Endothelial cell of umbilical vein (primary cell): ENCODE data around the gene KRT15. TPM values are rescaled to one million over a fixed set of nuclear protein-coding genes. Genes with fewer than 3 reads are reported as not detected.

Experiments used
- BruUV-seq: library from RNA; stranded (reverse); fragments of 400-500 nt; replicated peaks from 2 replicates; lab custom pipeline; 2021; lab: Mats Ljungman, UMichigan
- CTCF ChIA-PET: fragments of 300-600, 350-600 bp; sonication (Branson Sonifier 250); formaldehyde crosslinking; loops from one replicate; lab custom pipeline; 2021; ENCODE audit warnings: antibody characterized with exemption, inconsistent platforms; lab: Charles Lee
- POLR2A ChIA-PET: fragments of 300-600, 350-600 bp; sonication (Branson Sonifier 250); formaldehyde crosslinking; loops from one replicate; lab custom pipeline; 2021; ENCODE audit warnings: antibody characterized with exemption, inconsistent platforms; lab: Charles Lee
- DNase-seq: peaks from one replicate; pipeline ENCODE4 v3.0.0-alpha.2; 2011; ENCODE audit warnings: low read depth, low spot score
- FAIRE-seq: peaks from 2 replicates; lab custom pipeline; 2011; peaks lifted over from hg19 to GRCh38; lab: Jason Lieb, UNC
- H2AFZ ChIP-seq: 2 replicates; pipeline ENCODE4 v1.6.0; 2012; ENCODE audit warnings: low read depth, low read length, control low read depth, inconsistent platforms
- H3K27ac ChIP-seq: 2 replicates; pipeline ENCODE4 v1.5.1; 2011; ENCODE audit warnings: low read depth, mild to moderate bottlenecking, control low read depth, low read length, moderate library complexity; ENCODE audit not compliant: insufficient read depth
- H3K27me3 ChIP-seq, 2 experiments: 2 replicates each; pipeline versions ENCODE4 v1.6.0 to v1.6.1; 2011; ENCODE audit warnings: low read length in 2 of 2, mixed read lengths in 1 of 2; ENCODE audit not compliant: control insufficient read depth in 2 of 2, insufficient read depth in 2 of 2
- H3K36me3 ChIP-seq, 2 experiments: 2 replicates in 1 of 2; 3 replicates in 1 of 2; pipeline ENCODE4 v1.5.1; 2011; ENCODE audit warnings: low read length in 2 of 2, mild to moderate bottlenecking in 1 of 2, moderate library complexity in 1 of 2; ENCODE audit not compliant: control insufficient read depth in 2 of 2, insufficient read depth in 2 of 2; ENCODE audit errors: extremely low read depth in 1 of 2
- H3K4me1 ChIP-seq: 3 replicates; pipeline ENCODE4 v1.5.1; 2011; ENCODE audit warnings: mild to moderate bottlenecking, low read length; ENCODE audit not compliant: control insufficient read depth, insufficient read depth; ENCODE audit errors: extremely low read depth
- H3K4me2 ChIP-seq: 2 replicates; pipeline ENCODE4 v1.6.1; 2011; ENCODE audit warnings: low read length, control low read depth, mixed read lengths; ENCODE audit not compliant: insufficient read depth
- H3K4me3 ChIP-seq, 3 experiments: fragments of 200-600 bp in 1 of 3; sonication (generic), shearing (Covaris generic) in 1 of 3; replicated peaks in 1 of 3; 2 replicates each; pipeline ENCODE4 v1.5.1; 2011 to 2016; ENCODE audit warnings: control low read depth in 3 of 3, low read length in 3 of 3, mild to moderate bottlenecking in 2 of 3, inconsistent platforms in 1 of 3, low read depth in 1 of 3, moderate library complexity in 1 of 3; ENCODE audit not compliant: insufficient read depth in 1 of 3
- H3K79me2 ChIP-seq: 2 replicates; pipeline ENCODE4 v1.6.0; 2012; ENCODE audit warnings: low read length, inconsistent platforms; ENCODE audit not compliant: control insufficient read depth, insufficient read depth
- H3K9ac ChIP-seq: replicated peaks from 2 replicates; pipeline ENCODE3; 2011; ENCODE audit warnings: low read length, control low read depth; ENCODE audit not compliant: insufficient read depth; ENCODE audit errors: extremely low read depth
- H3K9me1 ChIP-seq: replicated peaks from 3 replicates; pipeline ENCODE4 v1.6.0; 2011; ENCODE audit warnings: mild to moderate bottlenecking, low read length; ENCODE audit not compliant: control insufficient read depth, insufficient read depth; ENCODE audit errors: extremely low read depth
- H3K9me3 ChIP-seq: replicated peaks from 2 replicates; pipeline ENCODE4 v1.5.1; 2012; ENCODE audit warnings: low read length, inconsistent platforms; ENCODE audit not compliant: control insufficient read depth, insufficient read depth
- H4K20me1 ChIP-seq: replicated peaks from 2 replicates; pipeline ENCODE3; 2011; ENCODE audit warnings: mild to moderate bottlenecking, low read length; ENCODE audit not compliant: control insufficient read depth, insufficient read depth; ENCODE audit errors: extremely low read depth
- CTCF ChIP-seq, 2 donors: IDR thresholded peaks; 1 replicate in 1 of 2; 2 replicates in 1 of 2; pipeline ENCODE4 v1.5.1; 2011; ENCODE audit warnings: low read length in 2 of 2, mild to moderate bottlenecking in 2 of 2, moderate library complexity in 2 of 2, control low read depth in 1 of 2, inconsistent platforms in 1 of 2, low read depth in 1 of 2; ENCODE audit not compliant: insufficient read depth in 1 of 2; ENCODE audit errors: extremely low read depth in 1 of 2
- EZH2 ChIP-seq: IDR thresholded peaks from 2 replicates; pipeline ENCODE4 v1.6.1; 2012; ENCODE audit warnings: borderline replicate concordance, low read depth, mild to moderate bottlenecking, moderate library complexity, low read length, inconsistent platforms; ENCODE audit not compliant: severe bottlenecking
- FOS ChIP-seq: IDR thresholded peaks from 2 replicates; pipeline ENCODE4 v1.6.1; 2011; ENCODE audit warnings: mild to moderate bottlenecking, low read length, moderate library complexity, borderline replicate concordance; ENCODE audit not compliant: insufficient read depth
- GATA2 ChIP-seq: IDR thresholded peaks from 2 replicates; pipeline ENCODE4 v1.7.0; 2011; ENCODE audit warnings: low read depth, mild to moderate bottlenecking, moderate library complexity, mixed read lengths, low read length; ENCODE audit not compliant: insufficient read length, insufficient read depth
- JUN ChIP-seq: IDR thresholded peaks from 2 replicates; pipeline ENCODE4 v1.6.1; 2011; ENCODE audit warnings: borderline replicate concordance, low read depth; ENCODE audit not compliant: insufficient read length, insufficient read depth
- MYC ChIP-seq: IDR thresholded peaks from one replicate; pipeline ENCODE4 v1.6.1; 2011; ENCODE audit warnings: mild to moderate bottlenecking, low read depth, low read length
- POLR2A ChIP-seq: IDR thresholded peaks from 2 replicates; pipeline ENCODE4 v1.6.1; 2012; ENCODE audit warnings: low read depth, mild to moderate bottlenecking, control low read depth, low read length
- POLR2AphosphoS5 ChIP-seq: IDR thresholded peaks from 2 replicates; pipeline ENCODE4 v1.6.1; 2012; ENCODE audit warnings: low read depth, mild to moderate bottlenecking, control low read depth, low read length, moderate library complexity; ENCODE audit not compliant: insufficient read depth
- dilution Hi-C: fragments of 300-500 bp; cut with MboI; formaldehyde crosslinking; loops from one replicate; pipeline ENCODE4 v1.15.0; 2019; ENCODE audit warnings: low sequenced_read_pairs; ENCODE audit not compliant: extremely low pct_ligation_motif_present
- intact Hi-C: fragments of 100-400 bp; cut with micrococcal nuclease; formaldehyde crosslinking; loops from one replicate; pipeline ENCODE4 v1.10.0; 2022
- polyA plus RNA-seq, 4 experiments: library from polyadenylated mRNA; depleted of rRNA in 3 of 4; stranded (reverse) in 3 of 4; unstranded in 1 of 4; fragments of >200 nt; gene quantifications; 2 replicates each; pipeline versions ENCODE4 v1.2.1 to v1.2.3, GENCODE V29; 2011 to 2012; ENCODE audit warnings: missing spikeins in 1 of 4
- total RNA-seq: library from RNA; stranded (reverse); gene quantifications from 2 replicates; pipeline ENCODE4 v1.2.3, GENCODE V29; 2021
- TF ChIP-seq, protein P1 (sequence below): IDR thresholded peaks from 2 replicates; pipeline ENCODE4 v1.6.1; 2011; ENCODE audit not compliant: insufficient read depth, insufficient read length

KRT15 gene
- total and polyA plus RNA-seq, 2 donors (not counting 3 experiments of a cell fraction or from before 2014, with no cell fraction given), result 0.68 to 2.8 TPM

GRCh38 chr17:41532947-41533570 is 14.4 kb upstream of the KRT15 start:
- Histone ChIP-seq H3K36me3 (no peaks in the 10 kb centered on the region), H3K79me2 (no peaks in the 10 kb centered on the region), H3K9me3 (no peaks in the 10 kb centered on the region), H3K4me1 (peaks cover 28% of the 10 kb centered on the region), H3K9ac (no peak overlapping the region), H3K9me1 (no peaks in the 10 kb centered on the region), H3K27ac (no peak overlapping the region), H2AFZ (no peak overlapping the region), H4K20me1 (no peaks in the 10 kb centered on the region), H3K4me2 (no peak overlapping the region), H3K4me3 (no peak overlapping the region), H3K27me3 (no peaks in the 10 kb centered on the region)
- ChIA-PET POLR2A (interaction anchor here (0.7 to 1.1 kb wide), 2 partner anchors 16 to 155 kb away, joined by 4 to 7 read pairs; no protein-coding TSS in a partner anchor), CTCF (interaction anchor here (0.8 to 2.0 kb wide), 6 partner anchors 9 to 623 kb away, joined by 3 to 25 read pairs (median 6); no protein-coding TSS in a partner anchor)
- TF ChIP-seq MYC, result no peak
- TF ChIP-seq CTCF (IDR thresholded peaks at IDR 0.05; ENCODE audit: extremely low read depth in 1 of 2, insufficient read depth in 1 of 2, low read depth in 1 of 2, low read length in 2 of 2), result no peak
- no peak for TF ChIP-seq POLR2A
- no peak for TF ChIP-seq POLR2AphosphoS5
- no peak for TF ChIP-seq GATA2
- TF ChIP-seq, protein P1, sequence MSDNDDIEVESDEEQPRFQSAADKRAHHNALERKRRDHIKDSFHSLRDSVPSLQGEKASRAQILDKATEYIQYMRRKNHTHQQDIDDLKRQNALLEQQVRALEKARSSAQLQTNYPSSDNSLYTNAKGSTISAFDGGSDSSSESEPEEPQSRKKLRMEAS, result no peak
- no peak for TF ChIP-seq EZH2
- no peak for TF ChIP-seq JUN
- TF ChIP-seq FOS, result no peak
- DNase-seq (no peak), FAIRE-seq (no peak)
- dilution Hi-C loops, result no loop called here
- intact Hi-C loops, result no loop called here
- no TSS peak for BruUV-seq
